Testis (tissue), 3 donors: ENCODE results near the gene SAMD7. TPM values are rescaled to one million over a fixed set of nuclear protein-coding genes. Genes with fewer than 3 reads are reported as not detected.

Source experiments
- DNase-seq: peaks from one replicate; pipeline ENCODE4 v3.0.0-alpha.2; 2019
- H3K27ac ChIP-seq, 2 donors: fragments of 200-600 bp; sonication (generic); one replicate each; pipeline ENCODE4 v1.5.1; 2019
- H3K27me3 ChIP-seq: fragments of 200-600 bp; sonication (generic); one replicate; pipeline ENCODE4 v1.5.1; 2019
- H3K36me3 ChIP-seq: fragments of 200-600 bp; sonication (generic); one replicate; pipeline ENCODE4 v1.5.1; 2017; ENCODE audit warnings: low read depth; ENCODE audit errors: missing control alignments
- H3K4me1 ChIP-seq: fragments of 200-600 bp; sonication (generic); one replicate; pipeline ENCODE4 v1.5.1; 2019
- H3K4me3 ChIP-seq, 2 donors: fragments of 200-600 bp; sonication (generic); one replicate each; pipeline ENCODE4 v1.5.1; 2017 to 2019
- H3K9me3 ChIP-seq: fragments of 200-600 bp; sonication (generic); one replicate; pipeline ENCODE4 v1.5.1; 2017
- CTCF ChIP-seq, 3 experiments: fragments of 450-650 bp in 2 of 3; fragments of 200-600 bp in 1 of 3; sonication (generic) in 1 of 3; IDR thresholded peaks; one replicate each; pipeline ENCODE4 v1.5.1; 2016 to 2019; ENCODE audit warnings: antibody characterized with exemption in 3 of 3, mild to moderate bottlenecking in 2 of 3, moderate library complexity in 1 of 3
- POLR2A ChIP-seq: fragments of 450-650 bp; IDR thresholded peaks from one replicate; pipeline ENCODE4 v1.6.1; 2017; ENCODE audit warnings: antibody characterized with exemption, mild to moderate bottlenecking, moderate library complexity
- WGBS, 2 donors: methylation state at CpG; one replicate each; pipeline ENCODE4 v1.1.5; 2018; 5-methylcytosine and 5-hydroxymethylcytosine counted together
- intact Hi-C: fragments of 100-400 bp; cut with DNase I; formaldehyde crosslinking; loops from one replicate; pipeline ENCODE4 v1.15.1; 2023; ENCODE audit warnings: low total_unique reads
- polyA plus RNA-seq: library from polyadenylated mRNA; stranded (reverse); fragments of 350-450 nt; fragmentation: Illumina TruSeq; extraction: RNeasy Lipid Tissue Mini Kit (QIAGEN cat#74804); gene quantifications from one replicate; pipeline ENCODE4 v1.2.3, GENCODE V29; 2014; ENCODE audit warnings: low read depth, low replicate concordance; ENCODE audit not compliant: insufficient read depth
- total RNA-seq, 2 donors: library from RNA; depleted of rRNA; stranded (reverse); fragments of >200 nt; gene quantifications; one replicate each; pipeline ENCODE4 v1.2.3, GENCODE V29; 2016

The SAMD7 gene
- total and polyA plus RNA-seq, 3 donors from 2014 or later = 0.25 to 0.68 TPM; not detected in 1

- 95 to 100% methylated on average over 1 of the region's 1 CpG for WGBS, 2 donors
- no peak overlapping the region for H3K4me3 ChIP-seq
- no peaks in the 10 kb centered on the region for H3K36me3 ChIP-seq
- no peak overlapping the region for H3K27ac ChIP-seq
- no peak for DNase-seq
- no peak for TF ChIP-seq POLR2A
- TF ChIP-seq CTCF (IDR thresholded peaks at IDR 0.05) = no peak
- no peaks in the 10 kb centered on the region for H3K27me3 ChIP-seq
- H3K9me3 ChIP-seq = no peaks in the 10 kb centered on the region
- intact Hi-C loops = no loop called here
- no peaks in the 10 kb centered on the region for H3K4me1 ChIP-seq
Observed at GRCh38 chr3:169952045-169952444, 40.7 kb downstream of the SAMD7 start.

GRCh38 chr3:169953462-169954141 is 42.2 kb downstream of the SAMD7 start:
- no peak for DNase-seq
- H3K9me3 ChIP-seq = no peaks in the 10 kb centered on the region
- H3K27ac ChIP-seq = no peak overlapping the region
- intact Hi-C loops = no loop called here
- no peaks in the 10 kb centered on the region for H3K27me3 ChIP-seq
- no peak for TF ChIP-seq CTCF (IDR thresholded peaks at IDR 0.05)
- no peak for TF ChIP-seq POLR2A
- no peaks in the 10 kb centered on the region for H3K4me1 ChIP-seq
- no peak overlapping the region for H3K4me3 ChIP-seq
- 92 to 99% methylated on average over 3 of the region's 3 CpGs for WGBS, 2 donors
- H3K36me3 ChIP-seq = no peaks in the 10 kb centered on the region

- Histone ChIP-seq H3K27me3 (no peaks in the 10 kb centered on the region), H3K27ac (no peak overlapping the region), H3K36me3 (no peaks in the 10 kb centered on the region), H3K9me3 (no peaks in the 10 kb centered on the region), H3K4me3 (no peak overlapping the region), H3K4me1 (no peaks in the 10 kb centered on the region)
- 63 to 71% methylated on average over 6 of the region's 6 CpGs for WGBS, 2 donors
- TF ChIP-seq POLR2A (no peak), CTCF (IDR thresholded peaks at IDR 0.05) (no peak)
- intact Hi-C loops = no loop called here
- no peak for DNase-seq
Observed at GRCh38 chr3:169954142-169954756, 42.9 kb downstream of the SAMD7 start.

- 84 to 96% methylated on average over 2 of the region's 2 CpGs for WGBS, 2 donors
- Histone ChIP-seq H3K27me3 (no peaks in the 10 kb centered on the region), H3K4me3 (no peak overlapping the region), H3K4me1 (no peaks in the 10 kb centered on the region), H3K9me3 (no peaks in the 10 kb centered on the region), H3K27ac (no peak overlapping the region), H3K36me3 (no peaks in the 10 kb centered on the region)
- TF ChIP-seq CTCF (IDR thresholded peaks at IDR 0.05) = no peak
- TF ChIP-seq POLR2A = no peak
- no peak for DNase-seq
- intact Hi-C loops = no loop called here
Observed at GRCh38 chr3:169955406-169955805, 44.0 kb downstream of the SAMD7 start.

- Histone ChIP-seq H3K27me3 (no peaks in the 10 kb centered on the region), H3K4me1 (peaks cover 12% of the 10 kb centered on the region), H3K4me3 (no peak overlapping the region), H3K36me3 (no peaks in the 10 kb centered on the region), H3K27ac (no peak overlapping the region), H3K9me3 (no peaks in the 10 kb centered on the region)
- no peak for DNase-seq
- TF ChIP-seq CTCF (IDR thresholded peaks at IDR 0.05) (no peak), POLR2A (no peak)
- intact Hi-C loops = no loop called here
- WGBS, 2 donors = 64% methylated on average over 2 of the region's 2 CpGs
Observed at GRCh38 chr3:169964176-169964575, 52.8 kb downstream of the SAMD7 start.
